OCI-LY1 (cell line): Measurements from ENCODE around the gene CFI.

ENCODE experiments used
- H2AFZ ChIP-seq: fragments of 200-600 bp; sonication (generic), shearing (Covaris generic); 2 replicates; pipeline ENCODE4 v1.6.0; 2014; ENCODE audit warnings: antibody characterized with exemption, mild to moderate bottlenecking, low read length
- H3F3A ChIP-seq: fragments of 200-600 bp; sonication (generic), shearing (Covaris generic); 2 replicates; pipeline ENCODE4 v1.6.0; 2014; ENCODE audit warnings: mild to moderate bottlenecking, antibody characterized with exemption, low read length, moderate library complexity; ENCODE audit not compliant: insufficient read depth
- H3K27ac ChIP-seq: fragments of 200-600 bp; sonication (generic); 2 replicates; pipeline ENCODE4 v1.5.1; 2014; ENCODE audit warnings: low read length, mixed run types, mild to moderate bottlenecking, low read depth; ENCODE audit not compliant: poor library complexity, severe bottlenecking
- H3K27me3 ChIP-seq: fragments of 200-600 bp; sonication (generic); 2 replicates; pipeline ENCODE4 v1.6.0; 2014; ENCODE audit warnings: antibody characterized with exemption, mild to moderate bottlenecking, low read length, moderate library complexity; ENCODE audit not compliant: insufficient read depth
- H3K36me3 ChIP-seq: fragments of 200-600 bp; sonication (generic); 2 replicates; pipeline ENCODE4 v1.6.1; 2014; ENCODE audit warnings: mild to moderate bottlenecking, antibody characterized with exemption, low read length, moderate library complexity, mixed read lengths; ENCODE audit not compliant: insufficient read depth
- H3K4me1 ChIP-seq: fragments of 200-600 bp; sonication (generic); 2 replicates; pipeline ENCODE4 v1.5.1; 2014; ENCODE audit warnings: mild to moderate bottlenecking, low read length, moderate library complexity; ENCODE audit not compliant: insufficient read depth, severe bottlenecking
- H3K4me2 ChIP-seq: fragments of 200-600 bp; sonication (generic), shearing (Covaris generic); 2 replicates; pipeline ENCODE4 v1.6.1; 2014; ENCODE audit warnings: low read length
- H3K4me3 ChIP-seq: fragments of 200-600 bp; sonication (generic); 2 replicates; pipeline ENCODE4 v1.5.1; 2014; ENCODE audit warnings: low read length, low read depth, mild to moderate bottlenecking, mixed read lengths; ENCODE audit not compliant: poor library complexity, severe bottlenecking
- H3K79me2 ChIP-seq: fragments of 200-600 bp; shearing (Covaris generic); 2 replicates; pipeline ENCODE4 v1.6.1; 2016; ENCODE audit warnings: mixed run types, low read length, mixed read lengths; ENCODE audit not compliant: insufficient read depth
- H3K9ac ChIP-seq: fragments of 200-600 bp; sonication (generic), shearing (Covaris generic); 2 replicates; pipeline ENCODE4 v1.6.1; 2014; ENCODE audit warnings: mild to moderate bottlenecking, low read length, mixed read lengths
- H3K9me2 ChIP-seq: fragments of 200-600 bp; sonication (generic), shearing (Covaris generic); 2 replicates; pipeline ENCODE4 v1.6.1; 2014; ENCODE audit warnings: low read depth, mild to moderate bottlenecking, low read length, mixed read lengths
- H3K9me3 ChIP-seq: fragments of 200-600 bp; shearing (Covaris generic); 2 replicates; pipeline ENCODE4 v1.6.1; 2014; ENCODE audit warnings: low read length, mixed read lengths
- H4K20me1 ChIP-seq: fragments of 200-600 bp; sonication (generic), shearing (Covaris generic); 2 replicates; pipeline ENCODE4 v1.6.0; 2016; ENCODE audit warnings: mild to moderate bottlenecking, low read length; ENCODE audit not compliant: insufficient read depth
- EZH2 ChIP-seq: fragments of 200-600 bp; sonication (generic), shearing (Covaris generic); IDR thresholded peaks from 2 replicates; pipeline ENCODE4 v1.8.0; 2017; ENCODE audit warnings: borderline replicate concordance, mixed run types, mild to moderate bottlenecking, antibody characterized with exemption, low read length, moderate library complexity, mixed read lengths
- TF ChIP-seq, protein P1 (sequence below): fragments of 200-600 bp; sonication (generic), shearing (Covaris generic); IDR thresholded peaks from 2 replicates; pipeline ENCODE4 v1.5.1; 2017; ENCODE audit warnings: mild to moderate bottlenecking, antibody characterized with exemption, low read length, moderate library complexity, mixed read lengths

Gene CFI

DNA sequence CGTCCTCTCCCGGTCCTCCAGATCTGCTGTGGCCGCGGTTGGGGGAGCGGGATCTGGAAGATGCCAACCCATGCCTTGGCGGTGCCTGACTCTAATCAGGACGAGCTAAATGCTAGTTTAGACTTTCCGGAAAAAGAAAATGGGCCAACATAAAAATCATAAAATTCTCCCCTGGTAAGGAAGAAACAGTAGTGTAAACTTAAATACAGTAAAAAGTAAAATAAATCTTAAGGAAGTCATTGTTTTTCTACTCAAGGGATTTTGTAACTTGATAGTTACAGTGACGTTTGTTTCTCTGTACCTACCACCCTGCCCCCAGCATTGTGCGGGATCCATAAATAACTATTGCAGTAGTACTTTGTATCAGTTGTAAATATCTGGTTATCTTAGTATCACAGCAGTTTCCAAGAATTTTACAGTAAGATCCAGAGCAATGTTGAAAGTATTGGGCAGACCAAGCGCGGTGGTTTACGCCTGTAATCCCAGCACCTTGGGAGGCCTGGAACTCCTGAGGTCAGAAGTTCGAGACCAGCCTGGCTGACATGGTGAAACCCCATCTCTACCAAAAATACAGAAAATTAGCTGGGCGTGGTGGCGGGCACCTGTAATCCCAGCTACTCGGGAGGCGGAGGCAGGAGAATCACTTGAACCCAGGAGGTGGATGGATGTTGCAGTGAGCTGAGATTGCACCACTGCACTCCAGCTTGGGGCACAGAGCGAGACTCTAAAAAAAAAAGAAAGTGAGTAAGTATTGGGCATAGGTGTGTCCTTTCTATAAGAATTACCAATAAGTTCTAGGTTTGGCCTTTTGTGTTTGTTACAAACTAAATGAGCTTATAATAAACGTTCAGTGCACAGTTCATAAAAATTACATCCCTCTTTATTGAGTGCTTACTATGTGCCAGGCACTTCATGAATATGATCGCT lies 70.9 kb downstream of the CFI start:
- Histone ChIP-seq H3K4me3 (peak overlapping the region; percentile 91), H3K4me2 (peak overlapping the region; percentile 99), H3K9me2 (no peaks in the 10 kb centered on the region), H3K79me2 (peaks cover 25% of the 10 kb centered on the region), H3K9me3 (no peaks in the 10 kb centered on the region), H4K20me1 (no peaks in the 10 kb centered on the region), H3F3A (no peaks in the 10 kb centered on the region), H3K9ac (peak overlapping the region; percentile 92), H3K36me3 (peaks cover 9% of the 10 kb centered on the region; the same call in 1 of the 2 replicates), H3K4me1 (peaks cover 22% of the 10 kb centered on the region), H3K27ac (no peak overlapping the region), H3K27me3 (no peaks in the 10 kb centered on the region), H2AFZ (peak overlapping the region; percentile 98)
- TF ChIP-seq, protein P1, sequence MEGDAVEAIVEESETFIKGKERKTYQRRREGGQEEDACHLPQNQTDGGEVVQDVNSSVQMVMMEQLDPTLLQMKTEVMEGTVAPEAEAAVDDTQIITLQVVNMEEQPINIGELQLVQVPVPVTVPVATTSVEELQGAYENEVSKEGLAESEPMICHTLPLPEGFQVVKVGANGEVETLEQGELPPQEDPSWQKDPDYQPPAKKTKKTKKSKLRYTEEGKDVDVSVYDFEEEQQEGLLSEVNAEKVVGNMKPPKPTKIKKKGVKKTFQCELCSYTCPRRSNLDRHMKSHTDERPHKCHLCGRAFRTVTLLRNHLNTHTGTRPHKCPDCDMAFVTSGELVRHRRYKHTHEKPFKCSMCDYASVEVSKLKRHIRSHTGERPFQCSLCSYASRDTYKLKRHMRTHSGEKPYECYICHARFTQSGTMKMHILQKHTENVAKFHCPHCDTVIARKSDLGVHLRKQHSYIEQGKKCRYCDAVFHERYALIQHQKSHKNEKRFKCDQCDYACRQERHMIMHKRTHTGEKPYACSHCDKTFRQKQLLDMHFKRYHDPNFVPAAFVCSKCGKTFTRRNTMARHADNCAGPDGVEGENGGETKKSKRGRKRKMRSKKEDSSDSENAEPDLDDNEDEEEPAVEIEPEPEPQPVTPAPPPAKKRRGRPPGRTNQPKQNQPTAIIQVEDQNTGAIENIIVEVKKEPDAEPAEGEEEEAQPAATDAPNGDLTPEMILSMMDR: no peak
- no peak for TF ChIP-seq EZH2

DNA sequence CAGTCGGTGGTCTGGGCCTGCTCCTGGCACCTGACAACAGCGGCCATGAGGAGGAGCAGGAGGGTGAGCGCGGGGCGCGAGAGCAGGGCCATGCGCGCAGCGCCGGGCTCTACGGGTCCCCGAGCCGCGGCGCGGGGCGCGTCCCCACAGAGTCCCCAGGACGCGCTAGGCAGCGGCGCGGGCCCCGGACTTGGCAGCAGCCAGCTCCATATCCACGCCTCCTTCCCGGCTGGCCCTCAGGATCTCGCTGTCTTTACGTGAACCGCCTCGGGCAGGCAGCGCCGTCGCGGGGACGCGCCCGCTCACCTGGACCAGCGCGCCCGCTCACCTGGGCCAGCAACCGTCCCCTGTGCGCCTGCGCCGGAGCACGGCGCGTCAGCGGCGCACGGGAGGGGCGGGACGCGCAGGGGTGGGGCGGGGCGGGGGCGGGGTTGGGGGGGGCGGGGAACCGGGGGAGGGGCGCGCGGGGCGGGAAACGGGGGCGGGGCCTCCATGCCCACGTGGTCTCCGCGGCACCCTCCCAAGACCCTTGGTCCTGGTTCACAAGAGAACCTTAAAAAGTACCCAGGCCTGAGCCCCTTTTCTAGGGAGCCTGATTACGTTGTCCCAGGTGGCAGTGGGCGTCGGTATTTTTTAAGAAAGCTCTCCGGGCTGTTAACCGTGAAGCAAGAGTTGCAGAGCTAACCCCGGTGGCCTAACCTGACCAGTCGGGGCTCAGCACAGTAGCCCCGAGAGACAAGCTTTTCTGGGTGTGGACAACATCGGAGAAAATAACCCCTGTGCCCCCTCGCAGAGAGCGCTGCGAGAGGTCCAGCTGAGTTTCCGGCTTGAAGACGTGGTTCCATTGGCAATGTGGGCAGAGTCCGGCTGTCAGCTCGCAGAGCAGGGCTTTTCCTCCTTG lies 71.8 kb downstream of the CFI start, which contains the start of gene PLA2G12A:
Gene PLA2G12A (minus strand): TSS at position 353 of the 901 bp plus-strand sequence. CDS start 261 bp downstream, at position 92.
- H3K9ac ChIP-seq: peak within 1 kb of the TSS; percentile 92

GRCh38 chr4:109729117-109729717 lies 72.6 kb downstream of the CFI start:
- H3K9me3 ChIP-seq: no peaks in the 10 kb centered on the region
- peak overlapping the region; percentile 91 for H3K4me3 ChIP-seq
- H3K4me2 ChIP-seq: peak overlapping the region; percentile 96
- H3K27me3 ChIP-seq: no peaks in the 10 kb centered on the region
- peak overlapping the region; percentile 40 for H3K27ac ChIP-seq
- no peak for TF ChIP-seq EZH2
- TF ChIP-seq, protein P1: no peak
- H2AFZ ChIP-seq: no peak overlapping the region; the same call in 1 of the 2 replicates
- peaks cover 33% of the 10 kb centered on the region for H3K79me2 ChIP-seq
- H4K20me1 ChIP-seq: no peaks in the 10 kb centered on the region
- no peaks in the 10 kb centered on the region for H3F3A ChIP-seq
- H3K9ac ChIP-seq: peak overlapping the region; percentile 86
- H3K9me2 ChIP-seq: no peaks in the 10 kb centered on the region
- H3K4me1 ChIP-seq: peaks cover 22% of the 10 kb centered on the region
- H3K36me3 ChIP-seq: peaks cover 15% of the 10 kb centered on the region; the same call in 1 of the 2 replicates

More for the DNA sequence above, 71.8 kb downstream of the CFI start, which contains the start of gene PLA2G12A:
- no peak for TF ChIP-seq EZH2
- H3K9me3 ChIP-seq: no peaks in the 10 kb centered on the region
- H3K9me2 ChIP-seq: no peaks in the 10 kb centered on the region
- H3K27ac ChIP-seq: peak within 1 kb of the TSS; percentile 40
- peak within 1 kb of the TSS; percentile 98 for H2AFZ ChIP-seq
- no peaks in the 10 kb centered on the region for H4K20me1 ChIP-seq
- peaks cover 10% of the 10 kb centered on the region; the same call in 1 of the 2 replicates for H3K36me3 ChIP-seq
- no peaks in the 10 kb centered on the region for H3F3A ChIP-seq
- H3K4me2 ChIP-seq: peak within 1 kb of the TSS; percentile 99
- H3K27me3 ChIP-seq: no peaks in the 10 kb centered on the region
- H3K79me2 ChIP-seq: peaks cover 33% of the 10 kb centered on the region
- peak within 1 kb of the TSS; percentile 91 for H3K4me3 ChIP-seq
- H3K4me1 ChIP-seq: peaks cover 22% of the 10 kb centered on the region
